Suppressor macrophage treated with lipopolysaccharide for 1 hour (primary cell): ENCODE data around the gene GPD1.
A peak's percentile ranks its signal among the peaks of the same experiment; 100 is the strongest.

ENCODE experiments used
- DNase-seq, 3 donors: peaks; one replicate each; pipeline ENCODE4 v3.0.0-alpha.2; 2020 to 2022

GPD1 gene

DNA sequence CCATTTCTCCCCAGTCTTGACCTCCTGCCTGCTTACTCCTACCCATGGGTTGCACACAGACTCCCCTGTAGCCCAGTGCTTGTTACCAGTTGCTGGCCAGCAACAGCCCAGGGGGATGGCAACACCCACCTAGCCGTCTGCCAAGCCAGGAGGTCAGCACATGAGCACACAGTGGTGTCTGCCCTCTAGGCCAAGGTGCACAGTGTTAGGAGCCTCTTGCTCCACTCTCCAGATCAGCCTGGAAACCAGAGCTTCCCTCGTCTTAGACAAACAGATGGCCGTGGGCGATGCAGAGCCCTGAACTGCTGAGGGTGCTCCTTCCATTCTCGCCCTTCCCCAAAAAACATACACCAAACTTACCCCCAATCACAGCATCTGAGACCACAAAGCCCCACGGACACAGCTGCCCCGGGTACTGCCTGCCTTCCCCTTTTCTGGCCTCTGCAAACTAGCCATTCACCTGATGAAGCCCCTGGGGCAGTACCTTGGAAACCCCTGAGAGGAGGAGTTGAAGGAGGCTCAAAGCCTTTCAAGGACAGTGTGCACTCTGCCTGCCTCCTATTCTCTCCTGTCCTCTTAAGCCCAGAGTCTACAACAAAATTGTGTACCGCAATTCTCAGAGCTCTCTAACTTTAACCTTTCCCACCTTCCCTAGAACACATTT, 1.0 kb upstream of the GPD1 start:
- peak; percentile 33 to 50 (median 41) for DNase-seq

- no peak for DNase-seq
Observed at GRCh38 chr12:50103351-50103750, 457 bp upstream of the GPD1 start.

GRCh38 chr12:50104417-50105366, 884 bp downstream of the GPD1 start:
- DNase-seq, result peak; percentile 35 to 55 (median 36)

- DNase-seq, result no peak
Observed at GRCh38 chr12:50105913-50106450, 2.2 kb downstream of the GPD1 start.

DNA sequence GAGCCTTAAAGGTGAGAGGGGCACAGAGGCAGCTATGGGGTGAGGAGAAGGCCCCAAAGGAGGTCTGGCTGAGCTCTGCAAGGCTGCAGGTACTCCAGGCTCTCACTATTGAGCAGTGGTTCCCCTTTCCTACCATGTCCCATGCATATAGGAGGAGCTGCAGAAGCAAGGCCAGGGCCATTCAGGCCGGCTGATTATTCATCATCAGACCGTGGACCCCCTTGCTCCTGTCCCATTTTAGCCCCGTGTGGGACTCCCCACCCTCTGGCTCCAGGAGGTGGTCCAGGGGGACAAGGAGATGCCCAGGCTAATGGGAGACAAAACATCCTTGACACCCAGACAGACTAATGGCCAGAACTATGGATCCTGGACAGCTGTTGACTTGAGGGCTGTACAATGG, 3.1 kb downstream of the GPD1 start:
- DNase-seq, result no peak

GRCh38 chr12:50107416-50108268, 3.8 kb downstream of the GPD1 start:
- no peak for DNase-seq

DNA sequence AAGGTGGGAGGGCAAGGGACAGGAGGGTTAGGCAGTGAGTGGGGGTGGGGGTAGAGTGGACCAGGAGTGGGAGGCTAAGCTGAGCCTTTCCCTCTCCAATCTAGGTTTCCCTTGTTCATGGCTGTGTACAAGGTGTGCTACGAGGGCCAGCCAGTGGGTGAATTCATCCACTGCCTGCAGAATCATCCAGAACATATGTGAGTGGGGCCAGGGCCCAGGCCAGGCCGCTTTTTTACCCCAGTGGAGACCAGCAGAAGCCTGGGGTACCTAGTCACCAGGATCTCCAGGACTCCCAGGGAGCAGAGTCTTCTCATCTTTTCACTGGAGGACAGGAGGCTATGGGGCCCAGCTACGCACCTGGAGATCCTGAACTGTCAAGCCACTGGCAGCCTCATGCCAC, 5.5 kb downstream of the GPD1 start:
- no peak for DNase-seq

DNA sequence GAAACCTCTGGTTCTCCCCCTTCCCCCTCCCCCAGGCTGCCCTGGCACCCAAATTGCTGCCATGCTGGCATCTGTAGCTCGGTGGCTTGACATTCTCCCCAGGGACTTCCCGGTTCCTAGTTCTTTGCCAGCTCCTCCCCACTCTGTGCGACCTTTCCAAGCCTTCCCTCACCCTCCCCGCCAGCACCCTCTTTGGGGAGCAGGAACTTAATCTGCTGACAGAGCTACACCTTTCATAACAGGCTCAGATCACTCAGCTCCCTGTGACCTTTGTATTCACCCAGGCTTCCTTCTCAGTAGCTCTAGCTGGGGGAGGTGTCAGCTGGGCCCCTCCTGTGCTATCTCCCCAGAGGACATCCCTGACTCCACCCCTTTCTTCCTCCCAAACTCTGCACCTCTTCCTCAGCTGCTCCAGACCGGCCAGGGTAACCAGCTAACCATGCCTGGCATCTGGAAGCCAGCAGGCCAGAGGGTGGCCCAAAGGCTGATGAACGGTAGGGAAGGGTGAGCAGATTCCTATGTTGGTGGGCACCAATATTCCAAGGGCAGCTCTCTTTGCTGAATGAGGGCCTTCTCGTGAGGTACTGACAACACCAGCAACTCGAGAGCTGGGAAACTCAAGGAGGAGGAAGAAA, 6.4 kb downstream of the GPD1 start:
- peak; percentile 66 to 78 (median 71) for DNase-seq

DNA sequence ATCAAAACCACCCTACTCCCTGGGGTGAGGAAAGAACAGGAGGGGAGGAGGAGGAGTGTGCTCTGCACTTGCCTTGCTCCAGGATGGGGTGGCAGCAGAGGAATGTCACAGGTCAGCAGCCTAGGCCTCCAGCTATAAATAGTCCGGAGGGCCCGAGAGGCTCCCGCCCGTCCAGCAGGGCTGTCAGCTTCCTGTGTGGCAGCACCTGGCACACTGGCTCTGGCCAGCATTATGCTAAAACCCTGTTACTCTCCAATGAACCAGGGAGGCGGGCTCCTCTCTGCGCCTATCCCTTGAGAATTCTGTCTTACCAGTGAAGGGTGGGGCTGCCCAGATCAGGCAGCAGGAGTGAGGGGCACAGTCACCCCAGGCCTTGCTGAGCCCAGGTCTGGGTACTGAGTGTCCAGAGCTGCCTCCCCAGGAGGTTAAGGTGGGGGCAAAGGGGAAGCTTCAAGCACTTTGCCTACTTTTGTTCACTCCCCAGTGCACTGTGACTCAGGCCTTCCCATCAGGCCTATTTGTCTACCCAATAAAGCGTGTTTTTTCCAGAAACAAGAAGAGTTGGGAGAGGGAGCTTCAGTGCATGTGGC, 7.0 kb downstream of the GPD1 start:
- DNase-seq, result peak; percentile 27 to 45 (median 39)

DNA sequence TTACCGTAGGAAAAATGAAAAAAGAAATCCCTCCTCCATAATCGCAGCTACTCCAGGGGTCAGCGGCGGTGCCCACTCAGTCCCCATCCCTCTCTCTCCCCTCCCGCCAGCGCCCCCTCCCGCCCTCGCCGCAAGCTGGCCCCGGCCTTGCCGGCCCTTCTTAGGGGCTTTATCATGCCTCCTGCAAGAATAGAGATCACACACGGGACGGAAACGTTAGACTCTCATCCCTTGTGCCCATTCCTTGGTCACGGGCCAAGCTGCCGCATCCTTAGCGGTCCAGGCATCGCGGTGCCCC, 7.5 kb downstream of the GPD1 start:
- no peak for DNase-seq

- DNase-seq, result peak; percentile 99 to 100 (median 100)
Observed at GRCh38 chr12:50111693-50112455, 8.1 kb downstream of the GPD1 start, which contains the start of gene COX14. COX14 (plus strand) TSS chr12:50112236; CDS start chr12:50120044, 7,808 bp downstream.

DNA sequence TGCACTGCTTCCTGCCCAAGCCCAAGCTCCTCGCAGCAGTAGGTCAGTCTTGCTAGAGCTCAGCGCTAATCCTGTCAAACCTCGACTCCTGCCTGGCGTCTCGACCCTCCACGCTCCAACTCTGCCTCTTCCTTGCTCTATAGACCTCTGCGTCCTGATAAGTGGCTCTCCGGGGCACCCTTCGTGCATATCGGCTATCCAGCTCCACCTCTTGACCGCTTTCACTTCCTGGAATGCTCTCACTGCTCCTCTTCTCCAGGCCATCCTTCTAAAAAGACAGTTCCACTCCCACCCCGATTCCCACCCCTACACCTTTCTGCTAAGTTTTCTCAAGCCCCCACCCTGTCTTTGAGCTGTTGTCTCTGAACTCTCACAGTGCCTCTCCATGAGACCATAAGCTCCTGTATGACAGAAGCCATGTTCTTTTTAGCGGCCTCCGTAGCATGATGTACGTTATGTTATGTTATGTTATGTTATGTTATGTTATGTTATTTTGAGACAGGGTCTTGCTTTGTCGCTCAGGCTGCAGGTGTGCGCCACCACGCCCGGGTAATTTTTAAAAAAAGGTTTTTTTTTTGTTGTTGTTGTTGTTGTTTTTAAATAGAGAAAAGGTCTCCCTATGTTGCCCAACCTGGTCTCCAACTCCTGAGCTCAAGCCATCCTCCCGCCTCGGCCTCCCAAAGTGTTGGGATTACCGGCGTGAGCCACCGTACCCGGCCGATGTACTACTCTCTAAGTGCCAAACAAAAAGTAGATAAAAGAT, 8.8 kb downstream of the GPD1 start:
- DNase-seq, result peak; percentile 45 to 57 (median 51)

DNA sequence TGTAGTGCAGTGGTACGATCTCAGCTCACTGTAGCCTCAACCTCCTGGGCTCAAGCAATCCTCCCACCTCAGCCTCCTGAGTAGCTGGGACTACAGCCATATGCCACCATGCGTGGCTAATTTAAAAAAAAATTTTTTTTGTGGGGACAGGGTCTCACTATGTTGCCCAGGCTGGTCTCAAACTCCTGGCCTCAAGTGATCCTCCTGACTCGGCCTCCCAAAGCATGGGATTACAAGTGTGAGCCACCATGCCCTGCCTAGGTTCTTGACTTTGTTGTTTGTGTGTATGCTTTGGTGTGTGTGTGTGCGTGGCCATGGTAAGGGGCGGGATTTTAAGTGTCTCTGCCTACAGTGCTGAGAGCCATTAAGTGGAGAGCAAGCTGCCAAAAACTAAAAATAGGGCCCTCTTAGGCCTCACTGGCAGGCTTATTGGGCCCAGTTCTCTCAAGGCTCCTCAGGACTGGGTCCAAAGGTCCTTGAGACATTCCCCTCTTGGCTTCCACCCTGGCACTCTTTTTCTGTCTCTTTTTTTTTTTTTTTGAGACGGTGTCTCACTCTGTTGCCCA, 13.3 kb downstream of the GPD1 start:
- no peak for DNase-seq

- DNase-seq, result no peak
Observed at GRCh38 chr12:50119387-50119786, 15.6 kb downstream of the GPD1 start.

DNA sequence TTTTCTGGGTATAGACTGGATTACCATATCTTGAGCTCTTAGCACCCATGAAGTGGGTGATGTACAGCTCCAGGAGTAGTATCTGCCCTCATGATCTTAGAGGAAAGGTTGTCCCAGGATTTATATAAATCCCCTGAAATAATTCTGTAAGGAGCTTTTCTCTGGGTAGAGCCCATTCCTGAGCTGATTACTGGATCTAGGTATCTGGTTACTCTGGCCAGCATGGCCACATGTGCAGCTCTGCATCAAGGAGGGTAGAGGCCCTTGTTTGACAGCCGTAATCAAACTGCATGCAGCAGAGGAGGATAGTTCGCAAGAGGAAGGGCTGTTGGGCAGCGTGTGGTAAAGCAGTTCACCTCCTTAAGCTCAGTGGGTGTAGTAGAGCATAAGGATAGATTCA, 16.7 kb downstream of the GPD1 start:
- DNase-seq, result no peak

GRCh38 chr12:50120953-50121352, 17.1 kb downstream of the GPD1 start:
- DNase-seq, result no peak

DNA sequence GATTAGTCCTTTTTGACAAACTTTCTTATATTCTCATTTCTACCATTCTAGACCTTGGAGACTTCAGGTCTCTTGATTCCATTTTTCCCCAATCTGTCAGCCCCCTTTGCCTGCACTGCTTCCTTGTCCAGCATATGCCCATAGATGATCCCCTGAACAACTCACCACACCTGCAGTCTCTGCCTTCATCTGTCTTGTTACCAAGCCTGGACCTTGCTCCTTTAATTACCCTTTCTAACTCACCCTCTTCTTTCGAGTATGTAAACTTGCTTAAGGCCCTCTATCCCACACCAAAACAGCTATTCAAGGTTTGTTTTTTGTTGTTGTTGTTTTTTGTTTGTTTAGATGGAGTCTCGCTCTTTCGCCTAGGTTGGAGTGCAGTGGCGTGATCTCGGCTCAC, 17.8 kb downstream of the GPD1 start:
- no peak for DNase-seq

GRCh38 chr12:50123203-50123602, 19.4 kb downstream of the GPD1 start:
- no peak for DNase-seq

- no peak for DNase-seq
Observed at GRCh38 chr12:50127546-50127945, 23.7 kb downstream of the GPD1 start.

- peak in 2 of 3 donors; percentile 69 to 76 for DNase-seq
Observed at GRCh38 chr12:50129290-50129689, 25.5 kb downstream of the GPD1 start.
